Left lung (tissue), 10 donors: ENCODE data around the gene BTG2. TPM values are rescaled to one million over a fixed set of nuclear protein-coding genes. Genes with fewer than 3 reads are reported as not detected.

ENCODE experiments used
- ATAC-seq: fragments of 200-7000 bp; cut with Tn5 transposase; one replicate; pipeline ENCODE4 v1.9.1; 2020; ENCODE audit warnings: moderate library complexity
- DNase-seq, 4 donors: peaks; one replicate each; pipeline ENCODE4 v3.0.0-alpha.2; 2013 to 2020
- H3K27ac ChIP-seq, 2 donors: fragments of 200-600 bp; sonication (generic) in 1 of 2; one replicate each; pipeline versions ENCODE4 v1.5.0 to v1.8.0; 2020 to 2021
- H3K27me3 ChIP-seq, 2 donors: fragments of 200-600 bp; sonication (generic) in 1 of 2; one replicate each; pipeline versions ENCODE4 v1.5.0 to v1.8.0; 2020 to 2021
- H3K36me3 ChIP-seq, 2 donors: fragments of 200-600 bp; sonication (generic) in 1 of 2; one replicate each; pipeline versions ENCODE4 v1.5.0 to v1.8.0; 2020 to 2021
- H3K4me1 ChIP-seq, 2 donors: fragments of 200-600 bp; one replicate each; pipeline ENCODE4 v1.8.0; 2021
- H3K4me3 ChIP-seq, 2 donors: fragments of 200-600 bp; sonication (generic) in 1 of 2; one replicate each; pipeline versions ENCODE4 v1.5.0 to v1.8.0; 2020 to 2021; ENCODE audit warnings: mild to moderate bottlenecking in 1 of 2
- H3K9me3 ChIP-seq, 2 donors: fragments of 200-600 bp; sonication (generic) in 1 of 2; one replicate each; pipeline versions ENCODE4 v1.5.0 to v1.8.0; 2020 to 2021
- CTCF ChIP-seq, 2 donors: fragments of 200-600 bp; sonication (generic) in 1 of 2; IDR thresholded peaks; one replicate each; pipeline versions ENCODE4 v1.5.0 to v1.8.0; 2021; ENCODE audit warnings: antibody characterized with exemption in 2 of 2
- intact Hi-C, 2 donors: fragments of 100-400 bp; cut with DNase I; formaldehyde crosslinking; loops; one replicate each; pipeline versions ENCODE4 v1.11.2 to v1.14.2; 2022
- polyA plus RNA-seq, 6 donors: library from polyadenylated mRNA; unstranded; fragments of 120-200 nt; gene quantifications; one replicate each; pipeline ENCODE4 v1.2.1, GENCODE V29; 2013; ENCODE audit not compliant: insufficient read length in 6 of 6
- total RNA-seq, 2 donors: library from RNA; stranded (reverse); fragmentation: NEBNext Ultra II Directional; extraction: Animal tissue kit (Norgen Biotek cat#: 25700); gene quantifications; one replicate each; pipeline ENCODE4 v1.2.1, GENCODE V29; 2021
- donor health status: DM: no; HTN: yes; CAD: no.
- donor health status: DM: no; HTN: no; CAD: no.

The BTG2 gene
- total and polyA plus RNA-seq, 8 donors, result 44.8 to 147 (median 78.2) TPM

GRCh38 chr1:203283597-203283996 lies 21.7 kb upstream of the BTG2 start:
- H3K27ac ChIP-seq, result no peak overlapping the region
- H3K4me1 ChIP-seq, result peaks cover 15 to 77% of the 10 kb centered on the region in 2 donors

GRCh38 chr1:203284411-203285123 lies 20.8 kb upstream of the BTG2 start:
- DNase-seq (no peak), ATAC-seq (no peak)
- peaks cover 23 to 80% of the 10 kb centered on the region in 2 donors for H3K4me1 ChIP-seq
- intact Hi-C loops, result no loop called here
- H3K27me3 ChIP-seq, result no peaks in the 10 kb centered on the region
- no peak overlapping the region for H3K4me3 ChIP-seq
- no peak for TF ChIP-seq CTCF (IDR thresholded peaks at IDR 0.05)
- H3K36me3 ChIP-seq, result no peaks in the 10 kb centered on the region
- no peaks in the 10 kb centered on the region for H3K9me3 ChIP-seq
- peak overlapping the region in 1 of 2 donors; percentile 98 for H3K27ac ChIP-seq

More at GRCh38 chr1:203283597-203283996, 21.7 kb upstream of the BTG2 start:
- Histone ChIP-seq H3K36me3 (no peaks in the 10 kb centered on the region), H3K9me3 (no peaks in the 10 kb centered on the region), H3K27me3 (no peaks in the 10 kb centered on the region), H3K4me3 (no peak overlapping the region)
- ATAC-seq (no peak), DNase-seq (no peak)
- intact Hi-C loops, result no loop called here
- TF ChIP-seq CTCF (IDR thresholded peaks at IDR 0.05), result no peak

GRCh38 chr1:203286161-203286984 lies 18.9 kb upstream of the BTG2 start:
- no peak for DNase-seq
- no peak for ATAC-seq
- no peak for TF ChIP-seq CTCF (IDR thresholded peaks at IDR 0.05)
- intact Hi-C loops, result no loop called here
- no peaks in the 10 kb centered on the region for H3K36me3 ChIP-seq
- no peaks in the 10 kb centered on the region for H3K27me3 ChIP-seq
- H3K9me3 ChIP-seq, result no peaks in the 10 kb centered on the region
- peaks cover 30 to 91% of the 10 kb centered on the region in 2 donors for H3K4me1 ChIP-seq
- H3K4me3 ChIP-seq, result no peak overlapping the region
- peak overlapping the region; percentile 89 to 98 for H3K27ac ChIP-seq

GRCh38 chr1:203287109-203287893 lies 18.0 kb upstream of the BTG2 start:
- ATAC-seq (peak; percentile 36), DNase-seq (peak in 3 of 4 donors; percentile 72 to 87 (median 85))
- Histone ChIP-seq H3K4me1 (peaks cover 30 to 91% of the 10 kb centered on the region in 2 donors), H3K27me3 (no peaks in the 10 kb centered on the region), H3K4me3 (no peak overlapping the region), H3K9me3 (no peaks in the 10 kb centered on the region), H3K27ac (peak overlapping the region; percentile 89 to 98), H3K36me3 (no peaks in the 10 kb centered on the region)
- peak in 1 of 2 donors; percentile 33 for TF ChIP-seq CTCF (IDR thresholded peaks at IDR 0.05)
- intact Hi-C loops, result no loop called here
